ENCODE data around the gene BICRAL.

Gene BICRAL

DNA sequence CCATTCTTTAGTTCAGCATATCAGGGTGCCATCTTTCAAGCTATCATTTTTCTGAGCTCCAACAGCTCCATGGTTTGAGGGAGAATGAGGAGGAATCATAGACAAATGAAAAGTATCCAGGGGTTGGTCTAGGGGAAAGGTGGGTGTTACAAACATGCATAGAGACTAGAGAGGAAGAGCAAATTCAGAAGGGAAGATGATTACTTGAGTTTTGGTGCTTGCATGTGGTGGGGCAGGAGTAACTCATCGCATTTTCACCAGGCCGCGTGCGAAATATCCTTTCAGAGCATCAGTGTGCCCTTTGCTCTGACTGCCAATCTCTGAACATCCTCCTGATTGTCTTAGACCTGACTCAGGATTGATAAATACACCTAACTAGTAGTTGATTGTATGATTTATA, 7.7 kb upstream of the BICRAL start:
- TF ChIP-seq TAF1 (IDR thresholded peaks at IDR 0.05; ENCODE audit: low read depth) (no peak), YY1 (IDR thresholded peaks at IDR 0.05; ENCODE audit: low read depth) (no peak), FOXM1 (IDR thresholded peaks at IDR 0.05; ENCODE audit: borderline replicate concordance, low read depth) (no peak), CREB1 (IDR thresholded peaks at IDR 0.05; ENCODE audit: low read depth) (no peak), CEBPB (IDR thresholded peaks at IDR 0.05) (no peak), NFIC (IDR thresholded peaks at IDR 0.05) (no peak), RAD21 (IDR thresholded peaks at IDR 0.05; ENCODE audit: low read depth) (no peak), TCF12 (IDR thresholded peaks at IDR 0.05; ENCODE audit: low read depth) (no peak), TEAD4 (IDR thresholded peaks at IDR 0.05) (no peak)
- TF ChIP-seq, protein P1, sequence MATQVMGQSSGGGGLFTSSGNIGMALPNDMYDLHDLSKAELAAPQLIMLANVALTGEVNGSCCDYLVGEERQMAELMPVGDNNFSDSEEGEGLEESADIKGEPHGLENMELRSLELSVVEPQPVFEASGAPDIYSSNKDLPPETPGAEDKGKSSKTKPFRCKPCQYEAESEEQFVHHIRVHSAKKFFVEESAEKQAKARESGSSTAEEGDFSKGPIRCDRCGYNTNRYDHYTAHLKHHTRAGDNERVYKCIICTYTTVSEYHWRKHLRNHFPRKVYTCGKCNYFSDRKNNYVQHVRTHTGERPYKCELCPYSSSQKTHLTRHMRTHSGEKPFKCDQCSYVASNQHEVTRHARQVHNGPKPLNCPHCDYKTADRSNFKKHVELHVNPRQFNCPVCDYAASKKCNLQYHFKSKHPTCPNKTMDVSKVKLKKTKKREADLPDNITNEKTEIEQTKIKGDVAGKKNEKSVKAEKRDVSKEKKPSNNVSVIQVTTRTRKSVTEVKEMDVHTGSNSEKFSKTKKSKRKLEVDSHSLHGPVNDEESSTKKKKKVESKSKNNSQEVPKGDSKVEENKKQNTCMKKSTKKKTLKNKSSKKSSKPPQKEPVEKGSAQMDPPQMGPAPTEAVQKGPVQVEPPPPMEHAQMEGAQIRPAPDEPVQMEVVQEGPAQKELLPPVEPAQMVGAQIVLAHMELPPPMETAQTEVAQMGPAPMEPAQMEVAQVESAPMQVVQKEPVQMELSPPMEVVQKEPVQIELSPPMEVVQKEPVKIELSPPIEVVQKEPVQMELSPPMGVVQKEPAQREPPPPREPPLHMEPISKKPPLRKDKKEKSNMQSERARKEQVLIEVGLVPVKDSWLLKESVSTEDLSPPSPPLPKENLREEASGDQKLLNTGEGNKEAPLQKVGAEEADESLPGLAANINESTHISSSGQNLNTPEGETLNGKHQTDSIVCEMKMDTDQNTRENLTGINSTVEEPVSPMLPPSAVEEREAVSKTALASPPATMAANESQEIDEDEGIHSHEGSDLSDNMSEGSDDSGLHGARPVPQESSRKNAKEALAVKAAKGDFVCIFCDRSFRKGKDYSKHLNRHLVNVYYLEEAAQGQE (IDR thresholded peaks at IDR 0.05; ENCODE audit: low read depth): no peak
- TF ChIP-seq, protein P2, sequence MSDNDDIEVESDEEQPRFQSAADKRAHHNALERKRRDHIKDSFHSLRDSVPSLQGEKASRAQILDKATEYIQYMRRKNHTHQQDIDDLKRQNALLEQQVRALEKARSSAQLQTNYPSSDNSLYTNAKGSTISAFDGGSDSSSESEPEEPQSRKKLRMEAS (IDR thresholded peaks at IDR 0.05): no peak
- TF ChIP-seq, protein P3, sequence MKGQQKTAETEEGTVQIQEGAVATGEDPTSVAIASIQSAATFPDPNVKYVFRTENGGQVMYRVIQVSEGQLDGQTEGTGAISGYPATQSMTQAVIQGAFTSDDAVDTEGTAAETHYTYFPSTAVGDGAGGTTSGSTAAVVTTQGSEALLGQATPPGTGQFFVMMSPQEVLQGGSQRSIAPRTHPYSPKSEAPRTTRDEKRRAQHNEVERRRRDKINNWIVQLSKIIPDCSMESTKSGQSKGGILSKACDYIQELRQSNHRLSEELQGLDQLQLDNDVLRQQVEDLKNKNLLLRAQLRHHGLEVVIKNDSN (IDR thresholded peaks at IDR 0.05): no peak

DNA sequence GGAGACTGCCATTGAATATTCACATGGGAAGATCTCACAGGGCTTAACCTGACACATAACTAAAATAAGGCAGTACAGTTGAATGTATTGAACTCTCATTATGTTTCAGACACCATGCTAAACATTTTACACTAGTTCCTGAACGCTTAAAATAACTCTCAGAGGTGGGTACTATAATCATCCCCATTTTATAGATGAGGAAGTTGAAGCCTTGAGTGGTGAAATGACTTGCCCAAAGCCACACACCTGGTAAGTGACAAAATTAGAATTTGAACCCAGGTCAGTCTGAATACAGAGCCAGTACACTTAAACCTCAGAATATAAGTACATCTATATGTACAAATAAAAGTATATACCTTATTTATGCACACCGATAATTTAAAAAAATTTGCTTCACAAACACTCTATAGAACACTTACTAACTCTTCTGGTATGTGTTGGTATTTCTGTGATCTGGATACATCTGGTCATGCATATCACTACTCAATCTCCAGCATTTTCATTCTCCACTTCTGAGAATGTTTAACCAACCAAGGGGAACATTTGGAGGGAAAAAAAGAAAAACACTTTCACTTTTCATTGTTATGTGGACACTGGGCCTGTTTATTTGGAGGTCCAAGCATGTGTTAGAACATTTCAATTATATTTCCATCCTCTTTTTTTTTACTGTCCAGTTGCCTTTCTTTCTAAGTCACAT, 4.6 kb upstream of the BICRAL start:
- TF ChIP-seq EP300 (IDR thresholded peaks at IDR 0.05; ENCODE audit: borderline replicate concordance) (no peak), CREB1 (IDR thresholded peaks at IDR 0.05; ENCODE audit: low read depth) (no peak), TEAD4 (IDR thresholded peaks at IDR 0.05) (peak; percentile 64)

DNA sequence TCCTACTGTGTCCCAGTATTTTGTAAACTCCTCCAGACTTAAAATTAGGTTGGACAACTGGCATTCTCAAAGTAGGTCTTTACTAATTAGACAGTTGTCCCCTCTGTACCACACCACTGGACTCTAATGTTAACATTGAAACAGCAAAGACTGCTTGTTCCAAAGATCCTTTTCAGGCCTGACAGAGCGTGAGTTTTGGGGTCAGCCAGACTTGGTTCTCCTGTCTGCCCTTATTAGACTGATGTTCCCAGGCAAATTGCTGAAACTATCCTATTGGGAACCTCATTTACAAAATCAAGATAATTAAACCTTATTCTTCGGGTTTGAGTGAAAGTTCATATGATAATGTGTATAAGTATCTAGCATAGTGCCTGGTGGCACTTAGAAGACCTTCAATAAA, 3.7 kb upstream of the BICRAL start:
- TF ChIP-seq TAF1 (IDR thresholded peaks at IDR 0.05; ENCODE audit: low read depth) (no peak), YY1 (IDR thresholded peaks at IDR 0.05; ENCODE audit: low read depth) (no peak)

DNA sequence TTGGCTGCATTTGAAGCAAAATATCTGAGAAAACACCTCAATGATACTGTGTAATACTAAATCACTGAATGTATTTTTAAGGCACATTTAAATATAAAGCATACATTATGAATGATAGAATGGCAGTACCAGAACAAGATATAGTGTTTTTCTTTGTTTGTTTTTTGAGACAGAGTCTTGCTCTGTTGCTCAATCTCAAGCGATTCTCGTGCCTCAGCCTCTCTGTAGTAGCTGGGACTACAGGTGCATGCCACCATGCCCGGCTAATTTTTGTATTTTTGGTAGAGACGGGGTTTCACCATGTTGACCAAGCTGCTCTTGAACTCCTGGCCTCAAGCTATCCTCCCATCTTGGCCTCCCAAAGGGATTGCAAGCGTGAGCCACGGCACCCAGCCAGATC, 2.3 kb upstream of the BICRAL start:
- no peak for TF ChIP-seq NFIC (IDR thresholded peaks at IDR 0.05)

DNA sequence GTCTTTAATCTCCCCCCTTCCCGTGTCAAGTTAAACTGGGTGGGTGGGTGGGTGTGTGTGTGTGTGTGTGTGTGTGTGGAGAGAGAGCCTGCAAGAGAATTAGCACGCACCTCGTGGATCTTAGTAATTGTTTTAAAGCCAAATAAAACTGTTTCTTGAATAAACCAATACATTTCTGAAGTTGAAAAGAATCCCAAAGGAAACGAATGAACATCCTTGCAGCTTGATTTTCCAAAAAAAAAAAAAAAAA, 381 bp upstream of the BICRAL start:
- TF ChIP-seq TEAD4 (IDR thresholded peaks at IDR 0.05): no peak
- no peak for TF ChIP-seq TAF1 (IDR thresholded peaks at IDR 0.05; ENCODE audit: low read depth)
- TF ChIP-seq, protein P3 (IDR thresholded peaks at IDR 0.05): no peak
- TF ChIP-seq EGR1 (IDR thresholded peaks at IDR 0.05): no peak
- TF ChIP-seq, protein P2 (IDR thresholded peaks at IDR 0.05): no peak
- no peak for TF ChIP-seq YY1 (IDR thresholded peaks at IDR 0.05; ENCODE audit: low read depth)
- TF ChIP-seq, protein P1 (IDR thresholded peaks at IDR 0.05; ENCODE audit: low read depth): no peak
- no peak for TF ChIP-seq CREB1 (IDR thresholded peaks at IDR 0.05; ENCODE audit: low read depth)
- TF ChIP-seq TCF12 (IDR thresholded peaks at IDR 0.05; ENCODE audit: low read depth): no peak
- TF ChIP-seq RAD21 (IDR thresholded peaks at IDR 0.05; ENCODE audit: low read depth): no peak

DNA sequence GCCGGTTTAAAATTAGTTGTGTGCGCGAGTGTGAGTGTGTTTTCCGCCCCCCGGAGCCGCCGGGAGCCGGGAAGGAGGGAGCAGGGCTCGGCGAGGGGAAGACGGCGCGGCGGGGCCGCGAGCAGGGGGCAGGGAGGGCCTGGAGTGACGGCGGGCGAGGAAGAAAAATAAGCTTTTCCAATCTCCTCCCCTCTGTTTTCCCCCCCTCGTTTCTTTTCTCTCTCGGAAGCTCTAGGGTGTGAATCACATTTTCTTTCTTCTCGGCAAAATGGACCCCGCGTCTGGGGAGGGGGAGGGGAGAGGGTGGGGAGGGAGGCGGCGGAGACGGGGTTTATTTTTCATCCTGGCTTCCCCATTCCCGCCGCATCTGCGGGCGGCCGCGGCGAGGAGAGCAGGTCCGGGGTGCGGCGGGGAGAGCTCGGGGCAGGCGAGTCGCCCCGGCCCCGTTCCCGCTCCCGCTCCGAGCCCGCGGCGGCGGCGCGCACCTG, 881 bp downstream of the BICRAL start:
- peak; percentile 54; the same call in 1 of the 2 replicates for TF ChIP-seq TAF1 (IDR thresholded peaks at IDR 0.05; ENCODE audit: low read depth)
- peak; percentile 17; the same call in 1 of the 2 replicates for TF ChIP-seq EP300 (IDR thresholded peaks at IDR 0.05; ENCODE audit: borderline replicate concordance)
- TF ChIP-seq ZBTB7A (IDR thresholded peaks at IDR 0.05; ENCODE audit: low read depth): no peak
- TF ChIP-seq, protein P2 (IDR thresholded peaks at IDR 0.05): peak; percentile 33; the same call in 1 of the 2 replicates
